Uterus (tissue), 4 donors: ENCODE measurements around the gene SELENOO. TPM values are rescaled to one million over a fixed set of nuclear protein-coding genes. Genes with fewer than 3 reads are reported as not detected.
A peak's percentile ranks its signal among the peaks of the same experiment; 100 is the strongest.

Source experiments
- DNase-seq, 2 donors: peaks; one replicate each; pipeline ENCODE4 v3.0.0-alpha.2; 2019 to 2020
- H3K27ac ChIP-seq, 2 donors: fragments of 200-600 bp; sonication (generic); 1 replicate in 1 of 2; 2 replicates in 1 of 2; pipeline ENCODE4 v1.5.1; 2016 to 2018
- H3K27me3 ChIP-seq, 2 donors: fragments of 200-600 bp; sonication (generic); one replicate each; pipeline ENCODE4 v1.5.1; 2018 to 2019; ENCODE audit warnings: control low read depth in 1 of 2
- H3K36me3 ChIP-seq, 2 donors: fragments of 200-600 bp; sonication (generic); one replicate each; pipeline ENCODE4 v1.5.1; 2019; ENCODE audit warnings: control low read depth in 1 of 2
- H3K4me1 ChIP-seq, 2 donors: fragments of 200-600 bp; sonication (generic); one replicate each; pipeline ENCODE4 v1.5.1; 2018 to 2019; ENCODE audit warnings: control low read depth in 1 of 2
- H3K4me3 ChIP-seq, 2 donors: fragments of 200-600 bp; sonication (generic); 1 replicate in 1 of 2; 2 replicates in 1 of 2; pipeline ENCODE4 v1.5.1; 2018 to 2019; ENCODE audit warnings: mild to moderate bottlenecking in 1 of 2
- H3K9me3 ChIP-seq, 2 donors: fragments of 200-600 bp; sonication (generic); one replicate each; pipeline ENCODE4 v1.5.1; 2019; ENCODE audit warnings: control low read depth in 1 of 2
- CTCF ChIP-seq, 4 experiments: fragments of 200-600 bp in 2 of 4; fragments of 450-650 bp in 2 of 4; sonication (generic) in 2 of 4; IDR thresholded peaks; one replicate each; pipeline ENCODE4 v1.5.1; 2016 to 2019; ENCODE audit warnings: antibody characterized with exemption in 4 of 4, mild to moderate bottlenecking in 2 of 4, moderate library complexity in 1 of 4
- POLR2A ChIP-seq, 2 donors: fragments of 450-650 bp; IDR thresholded peaks; one replicate each; pipeline ENCODE4 v1.6.1; 2016; ENCODE audit warnings: antibody characterized with exemption in 2 of 2, mild to moderate bottlenecking in 1 of 2, moderate library complexity in 1 of 2
- intact Hi-C: fragments of 100-400 bp; cut with DNase I; formaldehyde crosslinking; loops from one replicate; pipeline ENCODE4 v1.15.1; 2023; ENCODE audit warnings: low total_unique reads
- total RNA-seq, 4 donors: library from RNA; depleted of rRNA in 3 of 4; stranded (reverse); fragments of >200 nt in 3 of 4; gene quantifications; one replicate each; pipeline versions ENCODE4 v1.1.0 to v1.2.4, GENCODE V29; 2014 to 2023
- donor health status: DM: yes; HTN: yes; CAD: no.

The SELENOO gene
- total RNA-seq, 4 donors from 2014 or later = 1.5 to 22.1 (median 10.0) TPM

- peak within 1 kb of the TSS; percentile 32 to 58 for H3K4me3 ChIP-seq
- intact Hi-C loops = no loop called here
- no peaks in the 10 kb centered on the region for H3K9me3 ChIP-seq
- H3K4me1 ChIP-seq = peaks cover 0 to 19% of the 10 kb centered on the region in 2 donors
- no peak for DNase-seq
- H3K27ac ChIP-seq = peak within 1 kb of the TSS; percentile 65 to 74
- no peaks in the 10 kb centered on the region for H3K27me3 ChIP-seq
- TF ChIP-seq CTCF (IDR thresholded peaks at IDR 0.05) (no peak), POLR2A (IDR thresholded peaks at IDR 0.05) (peak in 1 of 2 donors; percentile 10)
- no peaks in the 10 kb centered on the region for H3K36me3 ChIP-seq
Measured at GRCh38 chr22:50261615-50262459, 61.0 kb downstream of the SELENOO start, which contains the start of gene MAPK12. MAPK12 (minus strand) TSS chr22:50261683; CDS start chr22:50261509, 174 bp downstream.

GRCh38 chr22:50262460-50262911 is 61.7 kb downstream of the SELENOO start:
- no peak overlapping the region for H3K4me3 ChIP-seq
- H3K36me3 ChIP-seq = no peaks in the 10 kb centered on the region
- H3K27ac ChIP-seq = peak overlapping the region in 1 of 2 donors; percentile 74
- intact Hi-C loops = no loop called here
- DNase-seq = no peak
- peaks cover 0 to 19% of the 10 kb centered on the region in 2 donors for H3K4me1 ChIP-seq
- H3K9me3 ChIP-seq = no peaks in the 10 kb centered on the region
- TF ChIP-seq POLR2A (IDR thresholded peaks at IDR 0.05) (no peak), CTCF (IDR thresholded peaks at IDR 0.05) (no peak)
- H3K27me3 ChIP-seq = no peaks in the 10 kb centered on the region

- Histone ChIP-seq H3K27me3 (no peaks in the 10 kb centered on the region), H3K4me1 (peaks cover 0 to 23% of the 10 kb centered on the region in 2 donors), H3K27ac (no peak overlapping the region), H3K4me3 (no peak overlapping the region), H3K9me3 (no peaks in the 10 kb centered on the region), H3K36me3 (no peaks in the 10 kb centered on the region)
- no peak for DNase-seq
- TF ChIP-seq CTCF (IDR thresholded peaks at IDR 0.05) (no peak), POLR2A (IDR thresholded peaks at IDR 0.05) (no peak)
- intact Hi-C loops = no loop called here
Measured at GRCh38 chr22:50262973-50263617, 62.3 kb downstream of the SELENOO start.

GRCh38 chr22:50264104-50264745 is 63.4 kb downstream of the SELENOO start:
- Histone ChIP-seq H3K27me3 (no peaks in the 10 kb centered on the region), H3K36me3 (no peaks in the 10 kb centered on the region), H3K4me3 (no peak overlapping the region), H3K9me3 (no peaks in the 10 kb centered on the region), H3K27ac (no peak overlapping the region), H3K4me1 (peaks cover 0 to 31% of the 10 kb centered on the region in 2 donors)
- TF ChIP-seq CTCF (IDR thresholded peaks at IDR 0.05) (no peak), POLR2A (IDR thresholded peaks at IDR 0.05) (no peak)
- intact Hi-C loops = no loop called here
- no peak for DNase-seq
